IPS-20b (cell line): Measurements from ENCODE around the gene BCLAF1.
"Not testable (repeated sequence)": the region's sequence is repeated elsewhere in the genome, so short reads cannot be mapped to it uniquely, and the experiment has no call there.

Source experiments
- H3K27ac ChIP-seq: one replicate; pipeline ENCODE4 v1.5.1; 2013; ENCODE audit warnings: low read length
- H3K27me3 ChIP-seq: 2 replicates; pipeline ENCODE4 v1.6.1; 2013; ENCODE audit warnings: mild to moderate bottlenecking, low read length, inconsistent platforms; ENCODE audit not compliant: insufficient read depth
- H3K36me3 ChIP-seq: 2 replicates; pipeline ENCODE4 v1.6.1; 2013; ENCODE audit warnings: low read depth, mild to moderate bottlenecking, inconsistent platforms, low read length, moderate library complexity; ENCODE audit not compliant: insufficient read depth
- H3K4me1 ChIP-seq: 2 replicates; pipeline ENCODE4 v1.6.1; 2013; ENCODE audit warnings: mild to moderate bottlenecking, control low read depth, inconsistent platforms, low read length, moderate library complexity; ENCODE audit not compliant: insufficient read depth
- H3K4me3 ChIP-seq: 2 replicates; pipeline ENCODE4 v1.5.1; 2013; ENCODE audit warnings: mild to moderate bottlenecking, low read length, inconsistent platforms
- H3K9ac ChIP-seq: 2 replicates; pipeline ENCODE4 v1.6.1; 2013; ENCODE audit warnings: low read depth, mild to moderate bottlenecking, inconsistent platforms, low read length, moderate library complexity
- H3K9me3 ChIP-seq: 2 replicates; pipeline ENCODE4 v1.6.1; 2013; ENCODE audit warnings: mild to moderate bottlenecking, low read depth, low read length, inconsistent platforms; ENCODE audit not compliant: insufficient read depth

Gene BCLAF1

DNA sequence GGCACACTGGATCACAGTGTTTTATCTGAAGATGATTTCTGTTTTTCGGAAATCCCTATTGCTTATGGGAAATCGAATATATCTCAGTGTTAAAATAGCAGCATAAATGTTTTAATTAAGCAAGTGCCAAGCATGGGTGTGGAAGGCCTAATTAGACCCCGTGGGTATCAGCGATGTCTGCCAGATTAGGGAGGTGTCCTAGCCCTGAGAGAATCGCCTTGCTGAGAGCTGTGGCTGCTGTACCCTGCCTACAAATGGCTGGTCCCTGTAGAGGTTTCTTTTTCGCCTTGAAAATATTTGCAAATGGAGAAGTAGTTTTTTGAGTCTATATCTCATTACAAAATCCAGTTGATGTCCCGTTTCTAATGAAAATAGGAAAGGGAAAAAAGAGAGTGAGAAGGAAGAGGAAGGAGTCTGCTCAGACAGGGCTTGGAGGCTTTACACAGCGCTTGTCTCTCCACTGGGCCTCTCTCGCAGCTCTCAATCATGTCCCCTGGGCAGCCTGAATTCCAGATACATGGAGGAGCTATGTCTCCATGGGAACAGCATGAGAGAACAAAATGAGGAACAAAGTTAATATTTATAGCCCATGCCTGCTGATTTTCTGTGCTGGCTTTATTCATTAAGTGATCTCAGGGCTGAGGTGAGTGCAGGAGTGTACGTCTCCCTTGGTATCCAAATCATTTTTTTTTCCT, 35.2 kb upstream of the BCLAF1 start:
- H3K4me3 ChIP-seq = no peak overlapping the region
- H3K27me3 ChIP-seq = no peaks in the 10 kb centered on the region
- no peak overlapping the region for H3K27ac ChIP-seq
- H3K9me3 ChIP-seq = no peaks in the 10 kb centered on the region
- H3K4me1 ChIP-seq = no peaks in the 10 kb centered on the region
- no peaks in the 10 kb centered on the region for H3K36me3 ChIP-seq
- no peak overlapping the region for H3K9ac ChIP-seq

DNA sequence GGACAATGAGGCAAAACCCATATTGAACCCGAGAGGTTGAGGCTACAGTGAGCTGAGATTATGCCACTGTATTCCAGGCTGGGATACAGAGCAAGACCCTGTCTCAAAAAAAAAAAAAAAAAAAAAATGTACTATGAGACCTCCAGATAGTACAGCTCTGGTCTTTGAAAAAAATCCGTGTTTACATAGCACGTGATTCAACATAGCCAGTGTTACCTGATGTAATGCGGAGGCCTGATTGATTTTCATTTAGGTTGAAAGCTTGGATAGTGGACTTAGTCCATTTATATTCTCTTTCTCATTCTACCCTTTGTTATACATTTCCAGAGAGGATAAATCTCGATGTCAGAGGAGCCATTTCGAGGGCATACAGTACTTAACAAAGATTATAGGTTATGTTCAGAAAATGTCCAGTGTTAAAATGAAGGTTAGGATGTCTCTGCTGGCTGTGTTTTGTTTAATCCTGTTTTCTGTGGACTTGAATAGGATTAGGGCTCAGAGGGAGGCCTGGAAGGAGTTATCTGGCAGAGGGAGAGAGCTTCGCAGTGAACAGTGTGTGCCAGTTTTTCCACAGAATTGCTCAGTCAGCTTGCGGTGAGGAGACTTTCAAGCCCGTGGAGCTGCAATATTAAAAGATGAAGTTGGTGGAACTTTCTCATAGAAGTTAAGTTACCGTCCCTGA, 33.9 kb upstream of the BCLAF1 start:
- no peaks in the 10 kb centered on the region for H3K4me1 ChIP-seq
- H3K36me3 ChIP-seq = no peaks in the 10 kb centered on the region
- H3K9me3 ChIP-seq = no peaks in the 10 kb centered on the region
- no peaks in the 10 kb centered on the region for H3K27me3 ChIP-seq
- no peak overlapping the region for H3K27ac ChIP-seq
- H3K4me3 ChIP-seq = no peak overlapping the region
- H3K9ac ChIP-seq = no peak overlapping the region

GRCh38 chr6:136319732-136320131, 30.1 kb upstream of the BCLAF1 start:
- H3K9me3 ChIP-seq = no peaks in the 10 kb centered on the region
- no peaks in the 10 kb centered on the region for H3K27me3 ChIP-seq
- H3K9ac ChIP-seq = no peak overlapping the region
- H3K36me3 ChIP-seq = no peaks in the 10 kb centered on the region
- H3K27ac ChIP-seq = no peak overlapping the region
- no peaks in the 10 kb centered on the region for H3K4me1 ChIP-seq
- H3K4me3 ChIP-seq = no peak overlapping the region

GRCh38 chr6:136318676-136319075, 29.0 kb upstream of the BCLAF1 start:
- no peak overlapping the region for H3K9ac ChIP-seq
- no peaks in the 10 kb centered on the region for H3K36me3 ChIP-seq
- no peaks in the 10 kb centered on the region for H3K27me3 ChIP-seq
- no peaks in the 10 kb centered on the region for H3K9me3 ChIP-seq
- no peak overlapping the region for H3K4me3 ChIP-seq
- H3K27ac ChIP-seq = no peak overlapping the region
- H3K4me1 ChIP-seq = no peaks in the 10 kb centered on the region

DNA sequence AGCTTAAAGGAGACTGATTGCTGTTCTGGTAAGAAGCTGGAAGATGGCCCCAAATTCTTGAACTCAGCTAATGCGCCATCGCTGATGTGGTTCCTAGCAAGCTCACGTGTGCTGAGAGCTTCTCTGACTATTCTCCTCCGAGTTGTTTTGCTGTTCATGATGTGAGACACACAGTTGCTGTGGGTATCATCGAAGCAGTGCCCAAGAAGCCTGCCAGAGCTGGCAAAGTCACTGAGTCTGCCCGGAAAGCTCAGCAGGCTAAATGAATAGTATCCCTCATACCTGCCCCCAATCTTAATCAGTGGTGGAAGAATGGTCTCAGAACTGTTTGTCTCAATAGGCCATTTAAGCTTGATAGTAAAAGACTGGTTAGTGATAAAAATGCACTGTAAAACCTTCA, 28.3 kb upstream of the BCLAF1 start:
- Histone ChIP-seq H3K27ac (no peak overlapping the region), H3K9ac (no peak overlapping the region), H3K36me3 (no peaks in the 10 kb centered on the region), H3K9me3 (no peaks in the 10 kb centered on the region), H3K4me3 (no peak overlapping the region), H3K27me3 (no peaks in the 10 kb centered on the region), H3K4me1 (no peaks in the 10 kb centered on the region)

DNA sequence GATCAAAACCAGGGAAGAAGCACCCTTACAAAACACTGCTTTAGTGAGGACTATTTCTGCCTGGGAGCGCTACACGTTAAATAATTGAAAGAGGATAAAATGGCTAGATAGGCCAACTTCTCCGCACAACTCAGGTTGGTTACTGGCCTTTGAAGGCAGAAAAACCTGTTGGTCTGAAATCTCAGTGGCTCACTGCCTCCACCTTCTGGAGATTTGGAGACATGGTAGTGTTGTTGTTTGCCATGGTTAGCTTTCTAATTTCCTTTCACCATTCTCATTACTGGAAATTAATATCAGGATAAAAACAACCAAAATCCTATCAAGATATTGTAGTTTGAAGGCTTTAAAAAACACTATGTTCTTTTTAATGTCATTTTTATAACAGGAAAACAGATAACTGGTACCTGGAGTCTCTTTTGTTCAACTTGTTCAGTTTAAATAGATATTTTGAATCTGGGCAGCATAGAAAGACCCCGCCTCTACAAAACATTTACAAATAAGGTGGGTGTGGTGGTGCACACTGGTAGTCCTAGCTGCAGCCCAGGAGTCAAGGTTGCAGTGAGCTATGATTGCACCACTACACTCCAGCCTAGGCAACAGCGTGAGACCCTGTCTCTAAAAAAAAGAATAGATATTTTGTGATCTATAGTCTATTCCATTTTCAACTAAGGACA, 27.5 kb upstream of the BCLAF1 start:
- H3K36me3 ChIP-seq = no peaks in the 10 kb centered on the region
- no peak overlapping the region for H3K4me3 ChIP-seq
- H3K9ac ChIP-seq = no peak overlapping the region
- no peaks in the 10 kb centered on the region for H3K4me1 ChIP-seq
- no peak overlapping the region for H3K27ac ChIP-seq
- no peaks in the 10 kb centered on the region for H3K27me3 ChIP-seq
- H3K9me3 ChIP-seq = no peaks in the 10 kb centered on the region

DNA sequence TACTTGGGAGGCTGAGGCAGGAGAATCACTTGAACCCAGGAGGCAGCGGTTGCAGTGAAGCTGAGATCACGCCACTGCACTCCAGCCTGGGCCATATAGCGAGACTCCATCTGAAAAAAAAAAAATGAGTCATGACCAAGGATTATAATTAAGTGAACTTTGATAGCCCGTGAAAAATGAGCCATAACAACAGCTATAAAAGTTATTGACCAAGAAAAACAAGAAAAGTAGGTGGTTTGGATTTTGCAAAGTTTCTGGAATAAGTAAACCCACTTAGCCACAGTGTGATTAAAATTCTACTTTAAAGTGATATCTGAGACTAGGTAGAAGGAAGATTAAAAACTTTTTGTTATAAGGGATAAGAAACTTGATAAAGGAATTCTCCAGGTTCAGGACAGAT, 25.9 kb upstream of the BCLAF1 start:
- Histone ChIP-seq H3K4me3 (no peak overlapping the region), H3K36me3 (no peaks in the 10 kb centered on the region), H3K9me3 (no peaks in the 10 kb centered on the region), H3K27me3 (no peaks in the 10 kb centered on the region), H3K9ac (no peak overlapping the region), H3K27ac (no peak overlapping the region), H3K4me1 (no peaks in the 10 kb centered on the region)

- Histone ChIP-seq H3K4me1 (no peaks in the 10 kb centered on the region), H3K4me3 (no peak overlapping the region), H3K27me3 (no peaks in the 10 kb centered on the region), H3K27ac (no peak overlapping the region), H3K36me3 (no peaks in the 10 kb centered on the region), H3K9ac (no peak overlapping the region), H3K9me3 (no peaks in the 10 kb centered on the region)
Measured at GRCh38 chr6:136312975-136313374, 23.3 kb upstream of the BCLAF1 start.

DNA sequence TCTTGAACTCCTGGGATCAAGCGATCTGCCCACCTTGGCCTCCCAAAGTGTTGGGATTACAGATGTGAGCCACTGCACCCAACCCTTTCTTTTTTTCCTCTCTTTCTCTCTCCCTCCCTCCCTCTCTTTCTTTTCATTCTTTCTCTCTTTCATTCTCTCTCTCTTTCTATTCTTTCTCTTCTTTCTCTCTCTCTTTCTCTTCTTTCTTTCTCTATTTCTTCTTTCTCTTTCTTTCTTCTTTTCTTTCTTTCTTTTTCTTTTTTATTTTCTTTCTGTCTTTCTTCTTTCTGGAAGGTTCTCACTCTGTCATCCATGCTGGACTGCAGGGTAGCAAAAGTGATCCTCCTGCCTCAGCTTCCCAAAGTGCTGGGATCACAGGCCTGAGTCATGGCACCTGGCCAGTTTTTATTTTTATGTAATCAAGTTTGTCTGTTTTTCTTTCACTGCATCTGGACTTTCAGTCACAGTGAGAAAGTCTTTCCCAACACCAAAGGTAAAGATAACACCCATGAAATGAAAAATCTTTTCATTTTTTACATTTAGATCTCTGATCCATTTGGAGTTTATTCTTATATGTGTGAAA, 20.2 kb upstream of the BCLAF1 start:
- H3K27ac ChIP-seq = no peak overlapping the region

GRCh38 chr6:136309171-136309570, 19.5 kb upstream of the BCLAF1 start:
- Histone ChIP-seq H3K4me1 (no peaks in the 10 kb centered on the region), H3K9me3 (no peaks in the 10 kb centered on the region), H3K27ac (no peak overlapping the region), H3K9ac (no peak overlapping the region), H3K36me3 (no peaks in the 10 kb centered on the region), H3K27me3 (no peaks in the 10 kb centered on the region), H3K4me3 (no peak overlapping the region)

More for the DNA sequence above, 20.2 kb upstream of the BCLAF1 start:
- Histone ChIP-seq H3K4me1 (no peaks in the 10 kb centered on the region), H3K9ac (no peak overlapping the region), H3K9me3 (no peaks in the 10 kb centered on the region), H3K27me3 (no peaks in the 10 kb centered on the region), H3K36me3 (no peaks in the 10 kb centered on the region), H3K4me3 (no peak overlapping the region)

- not testable (repeated sequence) for H3K9me3 ChIP-seq, H3K9ac ChIP-seq, H3K27ac ChIP-seq, H3K4me3 ChIP-seq, H3K4me1 ChIP-seq, H3K36me3 ChIP-seq, H3K27me3 ChIP-seq
Measured at GRCh38 chr6:136308469-136308868, 18.8 kb upstream of the BCLAF1 start.

DNA sequence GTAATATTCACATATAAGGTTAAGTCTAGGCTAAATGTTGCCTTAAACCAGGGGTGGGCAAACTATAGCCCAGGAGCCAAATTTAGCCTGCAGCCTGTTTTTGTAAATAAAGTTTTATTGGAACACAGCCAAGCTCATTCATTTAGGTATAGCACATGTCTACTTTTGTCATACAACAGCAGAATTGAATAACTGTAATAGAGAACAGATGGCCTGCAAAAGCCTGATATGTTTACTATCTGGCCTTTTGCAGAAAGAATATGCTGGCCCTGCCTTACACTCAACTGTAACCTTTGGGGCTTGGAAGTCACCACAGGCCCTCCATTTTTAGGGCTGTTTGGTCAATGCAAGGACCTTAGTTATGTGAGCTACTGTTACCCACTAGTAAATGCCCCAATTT, 17.7 kb upstream of the BCLAF1 start:
- Histone ChIP-seq H3K36me3 (no peaks in the 10 kb centered on the region), H3K9ac (no peak overlapping the region), H3K27ac (no peak overlapping the region), H3K4me3 (no peak overlapping the region), H3K27me3 (no peaks in the 10 kb centered on the region), H3K4me1 (no peaks in the 10 kb centered on the region), H3K9me3 (no peaks in the 10 kb centered on the region)
